SK-N-SH (cell line): Measurements from ENCODE around the gene TSPAN32. TPM values are rescaled to one million over a fixed set of nuclear protein-coding genes. Genes with fewer than 3 reads are reported as not detected.

Experiments
- CTCF ChIA-PET: fragments of 300-600, 350-600 bp; formaldehyde crosslinking; extraction: SDS; loops from one replicate; lab custom pipeline; 2021; lab: Yijun Ruan, JAX
- POLR2A ChIA-PET: fragments of 350-600 bp; sonication (Branson Sonifier 250); formaldehyde crosslinking; extraction: SDS; loops from one replicate; lab custom pipeline; 2020; ENCODE audit warnings: antibody characterized with exemption, inconsistent platforms; lab: Yijun Ruan, JAX
- DNase-seq: peaks from one replicate; pipeline ENCODE4 v3.0.0; 2012
- H2AFZ ChIP-seq: fragments of 200-600 bp; sonication (generic); 2 replicates; pipeline ENCODE4 v1.8.1; 2016; ENCODE audit warnings: antibody characterized with exemption, mild to moderate bottlenecking, low read depth
- H3F3A ChIP-seq: fragments of 200-600 bp; sonication (generic); replicated peaks from 2 replicates; pipeline ENCODE3; 2016; ENCODE audit warnings: antibody characterized with exemption, mild to moderate bottlenecking; ENCODE audit not compliant: insufficient read depth
- H3K27ac ChIP-seq, 2 experiments: fragments of 200-500 bp in 1 of 2; fragments of 200-600 bp in 1 of 2; sonication (Bioruptor generic) in 1 of 2; sonication (generic), shearing (Covaris generic) in 1 of 2; 2 replicates each; pipeline versions ENCODE4 v1.5.1 to v1.6.1; 2014 to 2016; ENCODE audit warnings: low read depth in 2 of 2, inconsistent platforms in 1 of 2, low read length in 1 of 2, mild to moderate bottlenecking in 1 of 2, mixed read lengths in 1 of 2
- H3K27me3 ChIP-seq: fragments of 200-600 bp; sonication (generic), shearing (Covaris generic); 2 replicates; pipeline ENCODE4 v1.6.1; 2016; ENCODE audit warnings: mixed run types; ENCODE audit not compliant: insufficient read depth
- H3K36me3 ChIP-seq, 2 experiments: fragments of 200-500 bp in 1 of 2; fragments of 200-600 bp in 1 of 2; sonication (Bioruptor generic) in 1 of 2; sonication (generic) in 1 of 2; replicated peaks in 1 of 2; 2 replicates each; pipeline versions ENCODE3 to v1.5.1; 2014 to 2016; ENCODE audit warnings: low read length in 1 of 2, mild to moderate bottlenecking in 1 of 2; ENCODE audit not compliant: insufficient read depth in 2 of 2, control insufficient read depth in 1 of 2
- H3K4me1 ChIP-seq, 2 experiments: fragments of 200-500 bp in 1 of 2; fragments of 200-600 bp in 1 of 2; sonication (Bioruptor generic) in 1 of 2; sonication (generic), shearing (Covaris generic) in 1 of 2; 2 replicates each; pipeline versions ENCODE4 v1.5.1 to v1.6.1; 2014 to 2016; ENCODE audit warnings: low read depth in 1 of 2, low read length in 1 of 2, mixed run types in 1 of 2; ENCODE audit not compliant: insufficient read depth in 2 of 2, control insufficient read depth in 1 of 2
- H3K4me2 ChIP-seq: fragments of 200-600 bp; sonication (generic), shearing (Covaris generic); 2 replicates; pipeline ENCODE4 v1.6.1; 2017; ENCODE audit warnings: mixed run types
- H3K4me3 ChIP-seq, 2 experiments: fragments of 200-500 bp in 1 of 2; fragments of 200-600 bp in 1 of 2; sonication (Bioruptor generic) in 1 of 2; sonication (generic), shearing (Covaris generic) in 1 of 2; 2 replicates each; pipeline versions ENCODE4 v1.5.1 to v1.8.1; 2014 to 2016; ENCODE audit warnings: low read depth in 2 of 2, inconsistent platforms in 1 of 2, low read length in 1 of 2, mild to moderate bottlenecking in 1 of 2, mixed read lengths in 1 of 2, moderate library complexity in 1 of 2
- H3K79me2 ChIP-seq: fragments of 200-600 bp; sonication (generic); 2 replicates; pipeline ENCODE4 v1.8.1; 2017; ENCODE audit warnings: mild to moderate bottlenecking; ENCODE audit not compliant: insufficient read depth
- H3K9ac ChIP-seq: fragments of 200-600 bp; sonication (generic); 2 replicates; pipeline ENCODE4 v1.6.1; 2017; ENCODE audit warnings: mixed run types
- H3K9me2 ChIP-seq: fragments of 200-600 bp; sonication (generic); 2 replicates; pipeline ENCODE4 v1.6.1; 2017; ENCODE audit warnings: mixed run types
- H3K9me3 ChIP-seq: fragments of 200-600 bp; sonication (generic); 2 replicates; pipeline ENCODE4 v1.6.1; 2017; ENCODE audit warnings: mixed run types, mild to moderate bottlenecking, moderate library complexity
- H4K20me1 ChIP-seq: fragments of 200-600 bp; sonication (generic); 2 replicates; pipeline ENCODE4 v1.6.1; 2017; ENCODE audit warnings: mild to moderate bottlenecking, mixed run types; ENCODE audit not compliant: insufficient read depth
- CHD2 ChIP-seq: fragments of 150-350 bp; IDR thresholded peaks from 2 replicates; pipeline ENCODE4 v1.6.1; 2018; ENCODE audit warnings: low read length; ENCODE audit not compliant: partially characterized antibody
- ELF1 ChIP-seq: IDR thresholded peaks from 2 replicates; pipeline ENCODE4 v1.4.0; 2012
- FOXM1 ChIP-seq: IDR thresholded peaks from 2 replicates; pipeline ENCODE4 v1.4.0; 2012; ENCODE audit warnings: low read depth, mild to moderate bottlenecking
- GABPA ChIP-seq: IDR thresholded peaks from 2 replicates; pipeline ENCODE4 v1.4.0; 2012; ENCODE audit warnings: low read depth, mild to moderate bottlenecking
- NRF1 ChIP-seq: IDR thresholded peaks from 2 replicates; pipeline ENCODE4 v1.6.1; 2012; ENCODE audit warnings: low read depth, mild to moderate bottlenecking, low read length
- RAD21 ChIP-seq: IDR thresholded peaks from 2 replicates; pipeline ENCODE4 v1.6.1; 2012; ENCODE audit warnings: mild to moderate bottlenecking, low read length
- RFX5 ChIP-seq: IDR thresholded peaks from 2 replicates; pipeline ENCODE4 v1.6.1; 2012; ENCODE audit warnings: mild to moderate bottlenecking, improper control_type of control experiment, low read length
- RXRA ChIP-seq: IDR thresholded peaks from 2 replicates; pipeline ENCODE4 v1.4.0; 2012; ENCODE audit warnings: low read depth, mild to moderate bottlenecking, borderline replicate concordance
- SIN3A ChIP-seq: IDR thresholded peaks from 2 replicates; pipeline ENCODE4 v1.6.1; 2012; ENCODE audit warnings: low read depth, mild to moderate bottlenecking, low read length, moderate library complexity, borderline replicate concordance
- SMC3 ChIP-seq: IDR thresholded peaks from 2 replicates; pipeline ENCODE4 v1.6.1; 2012; ENCODE audit warnings: low read depth, low read length, improper control_type of control experiment
- TEAD4 ChIP-seq: IDR thresholded peaks from 2 replicates; pipeline ENCODE4 v1.4.0; 2012; ENCODE audit warnings: mild to moderate bottlenecking, borderline replicate concordance; ENCODE audit not compliant: insufficient read depth
- WGBS: methylation state at CpG from one replicate; pipeline ENCODE4 v1.1.6; 2017; ENCODE audit warnings: low lambda C conversion rate; 5-methylcytosine and 5-hydroxymethylcytosine counted together
- polyA plus RNA-seq, 3 experiments: library from polyadenylated mRNA; depleted of rRNA; stranded (reverse); fragments of >200 nt; gene quantifications; 2 replicates each; pipeline ENCODE4 v1.2.3, GENCODE V29; 2012
- TF ChIP-seq, protein P1 (sequence below): fragments of 200-600 bp; sonication (generic); IDR thresholded peaks from 2 replicates; pipeline ENCODE4 v1.6.1; 2017; ENCODE audit warnings: antibody characterized with exemption, mild to moderate bottlenecking, moderate library complexity
- TF ChIP-seq, protein P2 (sequence below): IDR thresholded peaks from 2 replicates; pipeline ENCODE4 v1.4.0; 2012; ENCODE audit warnings: low read depth, borderline replicate concordance

TSPAN32 gene
- polyA plus RNA-seq, 1 of the 3 experiments (the other 2 are of a cell fraction): 0.12 TPM

DNA sequence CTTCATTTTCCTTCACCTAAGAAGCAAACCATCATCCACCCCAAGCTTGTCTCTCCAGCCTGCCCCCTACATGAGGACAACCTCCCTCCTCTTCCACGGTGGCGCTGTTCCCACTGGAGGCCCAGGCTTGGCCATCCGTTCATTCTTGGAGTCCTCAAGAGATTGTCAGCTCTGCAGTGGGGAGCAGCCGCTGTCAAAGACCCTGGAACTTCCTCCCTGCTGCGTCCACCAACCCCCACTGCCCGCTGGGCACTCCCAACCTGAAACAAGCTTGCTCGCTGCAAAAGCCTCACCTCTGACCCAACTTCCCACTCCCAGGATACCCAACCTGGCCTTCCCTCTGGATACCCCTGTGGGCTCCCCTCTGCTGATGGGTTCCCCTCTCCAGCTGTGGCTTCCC lies 64.9 kb downstream of the TSPAN32 start:
- H3K9ac ChIP-seq: no peak overlapping the region
- WGBS: 73% methylated on average over 4 of the region's 7 CpGs
- CTCF ChIA-PET: interaction anchor here (0.8 to 1.4 kb wide), 4 partner anchors 12 to 62 kb away, joined by 3 to 5 read pairs (median 3); no protein-coding TSS in a partner anchor

DNA sequence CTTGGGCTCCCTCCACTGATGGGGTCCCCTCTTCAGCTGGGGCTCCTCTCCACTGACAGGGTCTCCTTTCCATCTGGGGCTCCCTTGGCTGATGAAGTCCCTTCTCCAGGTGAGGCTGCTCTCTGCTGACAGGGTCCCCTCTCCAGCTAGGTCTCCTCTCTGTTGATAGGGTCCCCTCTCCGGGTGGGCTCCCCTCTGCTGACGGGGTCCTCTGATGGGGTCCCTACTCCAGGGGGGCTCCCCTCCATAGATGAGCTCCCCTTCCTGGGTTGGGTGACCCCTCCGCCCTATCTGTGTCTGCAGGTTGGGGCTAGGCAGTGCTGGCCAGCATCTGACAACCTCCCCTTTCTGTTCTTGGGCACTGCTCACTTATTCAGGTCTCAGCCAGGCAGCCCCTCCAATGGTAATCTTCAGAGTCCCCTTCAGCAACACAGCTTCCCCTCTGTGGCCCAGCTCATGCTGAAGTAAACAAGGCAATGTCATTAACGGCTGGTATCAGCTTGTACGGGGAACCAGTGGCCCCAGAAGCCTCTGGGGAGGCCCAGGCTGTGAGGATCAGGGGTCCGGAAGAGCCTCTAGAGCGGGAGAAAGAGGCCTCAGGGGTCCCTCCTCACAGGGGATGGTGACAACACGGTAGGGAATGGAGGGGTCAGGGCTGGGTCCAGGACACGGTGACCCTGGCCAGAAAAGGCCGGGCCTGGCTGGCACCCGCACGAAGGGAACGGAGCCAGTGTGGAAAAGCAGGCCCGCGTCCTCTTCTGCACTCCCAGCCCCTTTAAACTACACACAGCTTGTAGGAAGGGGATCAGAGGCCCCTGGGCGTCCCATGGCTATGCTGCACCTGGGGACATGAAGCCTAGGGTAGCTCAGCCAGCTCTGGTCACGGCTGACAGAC lies 65.7 kb downstream of the TSPAN32 start:
- 75% methylated on average over 10 of the region's 17 CpGs for WGBS
- CTCF ChIA-PET: interaction anchor here (0.8 to 1.4 kb wide), 4 partner anchors 11 to 63 kb away, joined by 3 to 5 read pairs (median 3); no protein-coding TSS in a partner anchor

More for the DNA sequence above, 64.9 kb downstream of the TSPAN32 start:
- no peak overlapping the region for H2AFZ ChIP-seq
- no peaks in the 10 kb centered on the region for H3F3A ChIP-seq
- H3K27me3 ChIP-seq: no peaks in the 10 kb centered on the region
- no peaks in the 10 kb centered on the region for H3K36me3 ChIP-seq
- H3K27ac ChIP-seq: no peak overlapping the region
- no peaks in the 10 kb centered on the region for H3K79me2 ChIP-seq
- H3K9me2 ChIP-seq: no peaks in the 10 kb centered on the region
- H4K20me1 ChIP-seq: no peaks in the 10 kb centered on the region
- H3K9me3 ChIP-seq: no peaks in the 10 kb centered on the region
- peaks cover 0 to 6% of the 10 kb centered on the region in 2 experiments; a peak in 1 of 4 replicates for H3K4me1 ChIP-seq
- no peak for TF ChIP-seq CHD2
- TF ChIP-seq, protein P1, sequence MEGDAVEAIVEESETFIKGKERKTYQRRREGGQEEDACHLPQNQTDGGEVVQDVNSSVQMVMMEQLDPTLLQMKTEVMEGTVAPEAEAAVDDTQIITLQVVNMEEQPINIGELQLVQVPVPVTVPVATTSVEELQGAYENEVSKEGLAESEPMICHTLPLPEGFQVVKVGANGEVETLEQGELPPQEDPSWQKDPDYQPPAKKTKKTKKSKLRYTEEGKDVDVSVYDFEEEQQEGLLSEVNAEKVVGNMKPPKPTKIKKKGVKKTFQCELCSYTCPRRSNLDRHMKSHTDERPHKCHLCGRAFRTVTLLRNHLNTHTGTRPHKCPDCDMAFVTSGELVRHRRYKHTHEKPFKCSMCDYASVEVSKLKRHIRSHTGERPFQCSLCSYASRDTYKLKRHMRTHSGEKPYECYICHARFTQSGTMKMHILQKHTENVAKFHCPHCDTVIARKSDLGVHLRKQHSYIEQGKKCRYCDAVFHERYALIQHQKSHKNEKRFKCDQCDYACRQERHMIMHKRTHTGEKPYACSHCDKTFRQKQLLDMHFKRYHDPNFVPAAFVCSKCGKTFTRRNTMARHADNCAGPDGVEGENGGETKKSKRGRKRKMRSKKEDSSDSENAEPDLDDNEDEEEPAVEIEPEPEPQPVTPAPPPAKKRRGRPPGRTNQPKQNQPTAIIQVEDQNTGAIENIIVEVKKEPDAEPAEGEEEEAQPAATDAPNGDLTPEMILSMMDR: no peak
- TF ChIP-seq, all 33 proteins: peak for 0
- Histone ChIP-seq H3K4me3 (no peak overlapping the region), H3K4me2 (no peak overlapping the region)
- DNase-seq: no peak
- POLR2A ChIA-PET: interaction anchor here (1.1 to 1.4 kb wide), 2 partner anchors 10 to 11 kb away, joined by 3 to 6 read pairs; partner anchors contain the start of gene CD81

More for the DNA sequence above, 65.7 kb downstream of the TSPAN32 start:
- Histone ChIP-seq H3K79me2 (no peaks in the 10 kb centered on the region), H2AFZ (no peak overlapping the region), H4K20me1 (no peaks in the 10 kb centered on the region), H3K27ac (no peak overlapping the region), H3F3A (no peaks in the 10 kb centered on the region), H3K9me2 (no peaks in the 10 kb centered on the region), H3K9ac (no peak overlapping the region), H3K4me1 (peaks cover 0 to 6% of the 10 kb centered on the region in 2 experiments; a peak in 1 of 4 replicates), H3K36me3 (no peaks in the 10 kb centered on the region), H3K9me3 (no peaks in the 10 kb centered on the region), H3K4me2 (no peak overlapping the region), H3K4me3 (no peak overlapping the region), H3K27me3 (no peaks in the 10 kb centered on the region)
- TF ChIP-seq TEAD4 (no peak), SIN3A (no peak), NRF1 (no peak), FOXM1 (no peak), CHD2 (no peak), RXRA (no peak), ELF1 (no peak), RFX5 (no peak), GABPA (no peak), RAD21 (no peak), SMC3 (no peak)
- TF ChIP-seq, protein P2, sequence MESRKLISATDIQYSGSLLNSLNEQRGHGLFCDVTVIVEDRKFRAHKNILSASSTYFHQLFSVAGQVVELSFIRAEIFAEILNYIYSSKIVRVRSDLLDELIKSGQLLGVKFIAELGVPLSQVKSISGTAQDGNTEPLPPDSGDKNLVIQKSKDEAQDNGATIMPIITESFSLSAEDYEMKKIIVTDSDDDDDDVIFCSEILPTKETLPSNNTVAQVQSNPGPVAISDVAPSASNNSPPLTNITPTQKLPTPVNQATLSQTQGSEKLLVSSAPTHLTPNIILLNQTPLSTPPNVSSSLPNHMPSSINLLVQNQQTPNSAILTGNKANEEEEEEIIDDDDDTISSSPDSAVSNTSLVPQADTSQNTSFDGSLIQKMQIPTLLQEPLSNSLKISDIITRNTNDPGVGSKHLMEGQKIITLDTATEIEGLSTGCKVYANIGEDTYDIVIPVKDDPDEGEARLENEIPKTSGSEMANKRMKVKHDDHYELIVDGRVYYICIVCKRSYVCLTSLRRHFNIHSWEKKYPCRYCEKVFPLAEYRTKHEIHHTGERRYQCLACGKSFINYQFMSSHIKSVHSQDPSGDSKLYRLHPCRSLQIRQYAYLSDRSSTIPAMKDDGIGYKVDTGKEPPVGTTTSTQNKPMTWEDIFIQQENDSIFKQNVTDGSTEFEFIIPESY: no peak
- POLR2A ChIA-PET: interaction anchor here (1.1 to 1.4 kb wide), 2 partner anchors 9 to 10 kb away, joined by 3 to 6 read pairs; partner anchors contain the start of gene CD81
- no peak for DNase-seq
